Right kidney (tissue), 1 donor: Measurements from ENCODE around the gene FCN2.

Experiments
- DNase-seq: peaks from one replicate; pipeline ENCODE4 v3.0.0-alpha.2; 2016

The FCN2 gene

GRCh38 chr9:134869554-134870300, 10.9 kb upstream of the FCN2 start:
- DNase-seq, result no peak

GRCh38 chr9:134870301-134870694, 10.3 kb upstream of the FCN2 start:
- DNase-seq, result no peak

- no peak for DNase-seq
Observed at GRCh38 chr9:134870746-134871662, 9.6 kb upstream of the FCN2 start.

DNA sequence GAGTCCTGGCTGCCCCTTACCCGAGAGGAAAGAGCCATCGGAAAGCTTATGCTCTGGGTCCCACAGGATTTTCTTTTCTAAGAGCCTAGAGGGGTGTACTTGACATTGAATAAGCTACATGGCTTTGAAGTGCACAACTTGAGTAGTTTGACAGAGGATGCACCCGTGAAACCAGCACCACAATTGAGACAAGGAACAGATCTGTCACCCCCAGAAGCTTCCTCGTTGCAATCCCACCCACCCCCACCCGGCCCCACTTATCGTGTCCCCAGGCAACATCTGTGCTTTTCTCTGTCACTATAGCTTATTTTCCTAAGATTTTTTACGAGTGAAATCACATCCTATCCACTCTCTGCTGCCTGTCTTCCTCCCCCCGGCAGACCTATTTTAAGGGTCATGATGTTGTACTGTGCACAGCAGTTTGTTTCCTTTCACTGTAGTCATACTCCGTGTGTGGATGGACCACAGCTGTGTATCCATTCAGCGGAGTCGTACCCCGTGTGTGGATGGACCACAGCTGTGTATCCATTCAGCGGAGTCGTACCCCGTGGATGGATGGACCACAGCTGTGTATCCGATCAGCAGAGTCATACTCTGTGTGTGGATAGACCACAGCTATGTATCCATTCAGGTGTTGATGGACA, 8.8 kb upstream of the FCN2 start:
- no peak for DNase-seq

- no peak for DNase-seq
Observed at GRCh38 chr9:134872482-134873231, 8.0 kb upstream of the FCN2 start.

GRCh38 chr9:134875371-134875770, 5.2 kb upstream of the FCN2 start:
- no peak for DNase-seq

- no peak for DNase-seq
Observed at GRCh38 chr9:134877541-134877940, 3.1 kb upstream of the FCN2 start.

- no peak for DNase-seq
Observed at GRCh38 chr9:134879664-134880483, 736 bp upstream of the FCN2 start.

GRCh38 chr9:134881313-134881670, 682 bp downstream of the FCN2 start:
- DNase-seq, result no peak

DNA sequence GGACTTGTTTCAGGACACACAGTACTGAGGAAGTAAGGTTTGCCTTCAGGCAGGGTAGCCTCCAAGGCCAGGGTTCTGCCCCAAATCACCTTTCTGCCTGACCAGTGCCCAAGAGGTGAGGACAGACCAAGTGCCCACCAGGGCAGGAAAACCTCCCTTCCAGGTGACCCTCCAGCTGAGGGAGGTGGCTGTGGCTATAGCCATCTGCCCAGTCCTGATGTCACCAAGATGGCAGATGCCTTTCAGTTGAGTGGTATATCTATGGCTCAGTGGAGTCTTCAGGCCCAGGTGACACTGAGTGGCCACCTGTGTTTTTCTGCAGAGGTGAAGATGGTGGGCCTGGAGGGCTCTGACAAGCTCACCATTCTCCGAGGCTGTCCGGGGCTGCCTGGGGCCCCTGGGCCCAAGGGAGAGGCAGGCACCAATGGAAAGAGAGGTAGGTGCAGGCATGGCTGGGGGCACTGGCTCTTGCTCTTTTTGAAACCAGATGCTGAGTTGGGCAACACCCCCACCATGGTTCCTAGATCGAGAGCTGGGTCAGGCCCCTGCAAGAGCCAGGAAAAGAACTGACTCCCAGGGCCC, 1.7 kb downstream of the FCN2 start:
- no peak for DNase-seq

DNA sequence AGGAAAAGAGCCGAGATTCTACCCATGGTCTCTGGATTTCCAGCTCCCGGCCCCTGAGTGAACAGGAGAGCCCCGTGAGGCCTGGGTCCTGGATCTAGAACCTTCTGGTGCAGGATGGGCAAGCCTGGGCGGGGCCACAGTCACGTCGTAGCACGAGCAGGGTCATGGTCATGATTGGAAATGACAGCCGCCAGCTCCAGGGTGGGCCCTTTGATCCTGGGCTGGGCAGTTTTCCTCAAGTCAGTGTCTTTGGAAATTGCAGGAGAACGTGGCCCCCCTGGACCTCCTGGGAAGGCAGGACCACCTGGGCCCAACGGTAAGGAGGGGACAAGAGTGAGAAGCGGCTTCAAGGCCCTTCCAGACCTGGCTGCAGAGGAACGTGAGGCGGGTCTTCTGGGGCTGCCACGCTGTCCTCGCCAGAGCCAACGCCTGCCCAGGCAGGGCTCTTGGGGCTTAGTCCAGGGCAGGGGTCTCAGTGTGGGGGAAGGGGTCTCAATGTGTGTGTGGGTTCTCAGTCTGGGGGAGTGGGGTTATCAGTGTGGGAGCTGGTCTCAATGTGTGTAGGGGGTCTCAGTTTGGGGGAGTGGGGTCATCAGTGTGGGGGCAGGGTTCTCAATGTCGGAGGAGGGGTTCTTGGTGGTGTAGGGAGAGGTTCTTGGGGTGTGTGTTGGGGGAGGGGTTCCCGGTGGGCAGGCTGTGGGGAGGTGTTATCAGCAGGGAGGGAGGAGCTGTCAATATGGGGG, 2.6 kb downstream of the FCN2 start:
- no peak for DNase-seq

- DNase-seq, result no peak
Observed at GRCh38 chr9:134884492-134884891, 3.9 kb downstream of the FCN2 start.

DNA sequence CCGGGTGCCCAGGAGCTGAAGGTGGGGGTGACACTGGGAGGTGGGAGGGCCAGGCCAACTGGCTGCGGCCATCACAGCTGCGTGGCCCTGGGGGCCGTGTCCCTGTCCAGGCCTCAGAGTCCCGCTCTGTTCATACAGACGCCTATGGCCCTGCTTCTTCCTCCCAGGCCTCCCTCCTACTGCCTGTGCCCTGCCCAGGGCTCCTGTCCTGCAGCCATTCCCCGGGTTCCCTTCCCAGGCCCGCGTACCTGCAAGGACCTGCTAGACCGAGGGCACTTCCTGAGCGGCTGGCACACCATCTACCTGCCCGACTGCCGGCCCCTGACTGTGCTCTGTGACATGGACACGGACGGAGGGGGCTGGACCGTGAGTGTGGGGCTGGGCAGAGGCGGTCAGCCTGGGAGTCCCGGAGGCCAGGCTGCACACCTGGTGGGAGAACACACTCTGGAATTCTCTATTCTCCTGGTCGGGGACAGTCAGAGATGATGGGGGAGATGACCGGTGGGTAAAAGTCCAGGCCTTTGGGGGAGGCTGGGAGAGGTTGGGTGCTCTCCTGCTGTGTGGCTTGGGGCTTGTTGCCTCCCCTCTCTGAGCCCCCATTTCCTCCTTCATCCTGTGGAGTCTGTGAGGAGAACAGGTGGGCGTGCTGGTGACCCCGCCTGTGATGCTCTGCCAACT, 4.5 kb downstream of the FCN2 start:
- DNase-seq, result no peak

- no peak for DNase-seq
Observed at GRCh38 chr9:134885679-134886412, 5.2 kb downstream of the FCN2 start.

DNA sequence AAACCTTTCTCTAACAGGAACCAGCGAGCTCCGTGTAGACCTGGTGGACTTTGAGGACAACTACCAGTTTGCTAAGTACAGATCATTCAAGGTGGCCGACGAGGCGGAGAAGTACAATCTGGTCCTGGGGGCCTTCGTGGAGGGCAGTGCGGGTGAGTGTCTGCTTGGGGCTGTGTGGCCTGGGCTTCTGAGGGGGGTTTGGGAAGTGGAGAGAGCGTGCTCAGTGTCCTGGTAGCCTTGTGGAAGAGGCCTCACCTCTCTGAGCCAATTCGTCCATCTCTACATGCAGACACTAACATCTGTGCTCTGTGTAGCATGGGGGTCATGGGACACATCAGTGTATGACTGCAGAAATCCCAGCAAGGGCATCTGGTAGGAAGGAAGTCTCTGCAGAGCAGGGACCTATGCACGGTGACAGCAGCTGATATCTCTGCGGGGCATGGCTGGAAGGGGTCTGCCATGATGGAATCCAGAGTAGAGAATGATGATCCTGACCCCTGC, 5.9 kb downstream of the FCN2 start:
- no peak for DNase-seq

DNA sequence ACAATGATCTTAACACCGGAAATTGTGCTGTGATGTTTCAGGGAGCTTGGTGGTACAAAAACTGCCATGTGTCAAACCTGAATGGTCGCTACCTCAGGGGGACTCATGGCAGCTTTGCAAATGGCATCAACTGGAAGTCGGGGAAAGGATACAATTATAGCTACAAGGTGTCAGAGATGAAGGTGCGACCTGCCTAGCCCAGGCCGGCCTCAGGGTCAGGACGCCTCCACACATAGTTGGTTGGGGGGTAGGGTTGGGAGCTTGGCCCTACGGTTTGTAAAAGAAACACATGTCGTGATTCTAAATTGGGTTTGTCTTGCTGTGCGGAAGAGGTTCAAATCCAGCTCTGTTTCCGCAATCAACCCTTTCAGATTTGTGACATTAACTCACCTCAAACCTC, 6.6 kb downstream of the FCN2 start:
- DNase-seq, result no peak

GRCh38 chr9:134887686-134888602, 7.3 kb downstream of the FCN2 start:
- no peak for DNase-seq
